HEK293 (cell line): ENCODE measurements around the gene TRAK2.

ENCODE experiments used
- BCL11B ChIP-seq: fragments of 450-650 bp; formaldehyde crosslinking; IDR thresholded peaks from 2 replicates; pipeline ENCODE4 v1.5.1; 2016; ENCODE audit warnings: low read depth, missing biosample characterization, missing genetic modification characterization
- KLF17 ChIP-seq: fragments of 450-650 bp; formaldehyde crosslinking; IDR thresholded peaks from 2 replicates; pipeline ENCODE4 v1.5.1; 2016; ENCODE audit warnings: missing biosample characterization, missing genetic modification characterization
- OSR2 ChIP-seq: fragments of 450-650 bp; formaldehyde crosslinking; IDR thresholded peaks from 2 replicates; pipeline ENCODE4 v1.5.1; 2016; ENCODE audit warnings: missing biosample characterization, missing genetic modification characterization
- REST ChIP-seq: fragments of 450-650 bp; formaldehyde crosslinking; IDR thresholded peaks from 2 replicates; pipeline ENCODE4 v1.5.1; 2016; ENCODE audit warnings: missing biosample characterization, missing genetic modification characterization
- SCRT2 ChIP-seq: fragments of 450-650 bp; formaldehyde crosslinking; IDR thresholded peaks from 2 replicates; pipeline ENCODE4 v1.5.1; 2016; ENCODE audit warnings: missing biosample characterization, missing genetic modification characterization
- ZBTB48 ChIP-seq: fragments of 450-650 bp; formaldehyde crosslinking; IDR thresholded peaks from 2 replicates; pipeline ENCODE4 v1.5.1; 2016; ENCODE audit warnings: missing biosample characterization, missing genetic modification characterization
- ZBTB7A ChIP-seq: fragments of 450-650 bp; formaldehyde crosslinking; IDR thresholded peaks from 2 replicates; pipeline ENCODE4 v1.5.1; 2016; ENCODE audit warnings: low read depth, missing biosample characterization, missing genetic modification characterization
- ZFP41 ChIP-seq: fragments of 450-650 bp; formaldehyde crosslinking; IDR thresholded peaks from 2 replicates; pipeline ENCODE4 v1.5.1; 2016; ENCODE audit warnings: missing biosample characterization, missing genetic modification characterization, borderline replicate concordance
- ZNF146 ChIP-seq: fragments of 450-650 bp; formaldehyde crosslinking; IDR thresholded peaks from 2 replicates; pipeline ENCODE4 v1.5.1; 2016; ENCODE audit warnings: missing biosample characterization, missing genetic modification characterization
- ZNF169 ChIP-seq: fragments of 450-650 bp; formaldehyde crosslinking; IDR thresholded peaks from 2 replicates; pipeline ENCODE4 v1.5.1; 2016; ENCODE audit warnings: missing biosample characterization, missing genetic modification characterization
- ZNF174 ChIP-seq: fragments of 450-650 bp; formaldehyde crosslinking; IDR thresholded peaks from 2 replicates; pipeline ENCODE4 v1.5.0; 2017; ENCODE audit warnings: missing biosample characterization, mild to moderate bottlenecking, missing genetic modification characterization
- ZNF280D ChIP-seq: fragments of 450-650 bp; formaldehyde crosslinking; IDR thresholded peaks from 2 replicates; pipeline ENCODE4 v1.5.1; 2016; ENCODE audit warnings: missing biosample characterization, missing genetic modification characterization
- ZNF366 ChIP-seq: fragments of 450-650 bp; formaldehyde crosslinking; conservative IDR thresholded peaks from 2 replicates; pipeline ENCODE4 v1.5.1; 2016; ENCODE audit warnings: missing biosample characterization, missing genetic modification characterization
- ZNF391 ChIP-seq: fragments of 450-650 bp; formaldehyde crosslinking; IDR thresholded peaks from 2 replicates; pipeline ENCODE4 v1.5.1; 2016; ENCODE audit warnings: low read depth, missing biosample characterization, missing genetic modification characterization, borderline replicate concordance
- ZNF394 ChIP-seq: fragments of 450-650 bp; formaldehyde crosslinking; IDR thresholded peaks from 2 replicates; pipeline ENCODE4 v1.5.1; 2016; ENCODE audit warnings: missing biosample characterization, missing genetic modification characterization, mild to moderate bottlenecking, moderate library complexity, borderline replicate concordance
- ZNF501 ChIP-seq: fragments of 450-650 bp; formaldehyde crosslinking; IDR thresholded peaks from 2 replicates; pipeline ENCODE4 v1.5.1; 2016; ENCODE audit warnings: missing biosample characterization, missing genetic modification characterization
- ZNF561 ChIP-seq: fragments of 450-650 bp; IDR thresholded peaks from 2 replicates; pipeline ENCODE4 v1.5.1; 2018; ENCODE audit warnings: missing biosample characterization, missing genetic modification characterization, borderline replicate concordance
- ZNF571 ChIP-seq: fragments of 450-650 bp; formaldehyde crosslinking; IDR thresholded peaks from 2 replicates; pipeline ENCODE4 v1.5.0; 2017; ENCODE audit warnings: missing biosample characterization, missing genetic modification characterization
- ZNF629 ChIP-seq: fragments of 450-650 bp; formaldehyde crosslinking; IDR thresholded peaks from 2 replicates; pipeline ENCODE4 v1.5.1; 2017; ENCODE audit warnings: missing biosample characterization, missing genetic modification characterization
- ZNF639 ChIP-seq: fragments of 450-650 bp; formaldehyde crosslinking; IDR thresholded peaks from 2 replicates; pipeline ENCODE4 v1.5.1; 2016; ENCODE audit warnings: missing biosample characterization, missing genetic modification characterization
- ZNF670 ChIP-seq: fragments of 450-650 bp; formaldehyde crosslinking; IDR thresholded peaks from 2 replicates; pipeline ENCODE4 v1.5.1; 2016; ENCODE audit warnings: missing biosample characterization, missing genetic modification characterization, low read depth
- ZNF707 ChIP-seq: fragments of 450-650 bp; formaldehyde crosslinking; IDR thresholded peaks from 2 replicates; pipeline ENCODE4 v1.5.1; 2016; ENCODE audit warnings: missing biosample characterization, missing genetic modification characterization
- ZNF747 ChIP-seq: fragments of 450-650 bp; formaldehyde crosslinking; IDR thresholded peaks from 2 replicates; pipeline ENCODE4 v1.5.1; 2016; ENCODE audit warnings: missing biosample characterization, missing genetic modification characterization
- ZNF830 ChIP-seq: fragments of 450-650 bp; IDR thresholded peaks from 2 replicates; pipeline ENCODE4 v1.5.0; 2018; ENCODE audit warnings: missing biosample characterization, missing genetic modification characterization, low read depth, mild to moderate bottlenecking, moderate library complexity
- ZSCAN18 ChIP-seq: fragments of 450-650 bp; formaldehyde crosslinking; IDR thresholded peaks from 2 replicates; pipeline ENCODE4 v1.5.1; 2016; ENCODE audit warnings: missing biosample characterization, missing genetic modification characterization
- ZSCAN23 ChIP-seq: fragments of 450-650 bp; formaldehyde crosslinking; IDR thresholded peaks from 2 replicates; pipeline ENCODE4 v1.5.1; 2016; ENCODE audit warnings: missing biosample characterization, missing genetic modification characterization

Gene TRAK2

GRCh38 chr2:201451292-201452057 lies at the start of gene TRAK2, which contains the start of gene STRADB (continued):
- TF ChIP-seq ZNF629 (tag by site-specific recombination): peak; percentile 69
- no peak for TF ChIP-seq ZNF707 (tag by site-specific recombination)
- no peak for TF ChIP-seq ZNF830 (tag by site-specific recombination)
- no peak for TF ChIP-seq ZNF174 (tag by site-specific recombination)
- TF ChIP-seq ZNF394 (tag by site-specific recombination): peak; percentile 74
- TF ChIP-seq ZNF639: peak; percentile 93
- TF ChIP-seq SCRT2 (tag by site-specific recombination): no peak
- peak; percentile 37; the same call in 1 of the 2 replicates for TF ChIP-seq REST (tag by site-specific recombination)
- TF ChIP-seq ZNF670 (tag by site-specific recombination): no peak
- no peak for TF ChIP-seq ZNF747 (tag by site-specific recombination)
- TF ChIP-seq ZNF366 (tag by site-specific recombination): no peak
- no peak for TF ChIP-seq ZNF146 (tag by site-specific recombination)
- TF ChIP-seq ZNF501 (tag by site-specific recombination): peak; percentile 66; the same call in 1 of the 2 replicates
- TF ChIP-seq ZSCAN18 (tag by site-specific recombination): no peak
- no peak for TF ChIP-seq BCL11B (tag by site-specific recombination)
- TF ChIP-seq ZBTB48: peak; percentile 51
- TF ChIP-seq ZNF169 (tag by site-specific recombination): no peak
- TF ChIP-seq ZNF280D (tag by site-specific recombination): no peak
- peak; percentile 59 for TF ChIP-seq OSR2 (tag by site-specific recombination)
- no peak for TF ChIP-seq ZFP41 (tag by site-specific recombination)
- peak; percentile 12; the same call in 1 of the 2 replicates for TF ChIP-seq ZNF561
- no peak for TF ChIP-seq ZNF571 (tag by site-specific recombination)
- TF ChIP-seq KLF17 (tag by site-specific recombination): peak; percentile 58
- no peak for TF ChIP-seq ZBTB7A (tag by site-specific recombination)
- no peak for TF ChIP-seq ZNF391 (tag by site-specific recombination)
- no peak for TF ChIP-seq ZSCAN23 (tag by site-specific recombination)
- TF ChIP-seq, all 188 proteins: peak for 53
